ENCODE measurements around the gene SPRTN. TPM values are rescaled to one million over a fixed set of nuclear protein-coding genes. Genes with fewer than 3 reads are reported as not detected.
A peak's percentile ranks its signal among the peaks of the same experiment; 100 is the strongest.

SPRTN gene
- total and polyA plus RNA-seq, 3 donors from 2014 or later: 26.4 to 34.9 (median 30.2) TPM

DNA sequence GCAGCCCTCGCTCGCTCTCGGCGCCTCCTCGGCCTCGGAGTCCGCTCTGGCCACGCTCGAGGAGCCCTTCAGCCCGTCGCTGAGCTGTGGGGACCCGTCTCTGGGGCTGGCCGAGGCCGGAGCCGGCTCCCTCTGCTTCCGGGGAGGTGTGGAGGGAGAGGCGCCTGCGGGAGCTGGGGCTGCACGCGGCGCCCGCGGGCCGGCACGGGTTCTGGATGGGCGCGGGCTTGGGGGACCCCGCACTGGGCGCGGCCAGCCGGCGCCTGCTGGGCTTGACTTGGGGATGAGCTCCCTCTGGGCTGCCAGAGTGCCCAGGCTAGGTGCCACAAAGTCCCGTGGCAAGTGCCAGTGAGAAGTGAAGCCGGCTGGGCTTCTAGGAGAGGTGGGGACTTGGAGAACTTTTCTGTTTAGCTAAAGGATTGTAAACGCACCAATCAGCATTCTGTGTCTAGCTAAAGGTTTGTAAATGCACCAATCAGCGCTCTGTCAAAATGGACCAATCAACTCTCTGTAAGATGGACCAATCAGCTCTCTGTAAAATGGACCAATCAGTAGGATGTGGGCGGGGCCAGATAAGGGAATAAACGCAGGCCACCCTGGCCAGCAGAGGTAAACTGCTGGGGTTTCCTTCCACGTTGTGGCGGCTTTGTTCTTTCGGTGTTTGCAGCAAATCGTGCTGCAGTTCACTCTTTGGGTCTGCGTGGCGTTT is 20.6 kb upstream of the SPRTN start:
- no peaks in the 10 kb centered on the region for H3K4me1 ChIP-seq
- TF ChIP-seq CTCF (IDR thresholded peaks at IDR 0.05): no peak
- TF ChIP-seq POLR2A (IDR thresholded peaks at IDR 0.05): no peak
- H3K9me3 ChIP-seq: no peaks in the 10 kb centered on the region
- H3K4me3 ChIP-seq: peak overlapping the region; percentile 48 to 53
- H3K27ac ChIP-seq: no peak overlapping the region
- H3K27me3 ChIP-seq: no peaks in the 10 kb centered on the region
- WGBS, 2 donors: 62 to 76% methylated on average over 44 of the region's 44 CpGs
- intact Hi-C loops (cut with DNase I; ENCODE audit: low total_unique reads): no loop called here
- DNase-seq: peak; percentile 88
- H3K36me3 ChIP-seq (ENCODE audit: low read depth, missing control alignments): no peaks in the 10 kb centered on the region

GRCh38 chr1:231318015-231318355 is 20.1 kb upstream of the SPRTN start:
- Histone ChIP-seq H3K4me3 (peak overlapping the region; percentile 48 to 53), H3K27ac (no peak overlapping the region), H3K4me1 (no peaks in the 10 kb centered on the region), H3K9me3 (no peaks in the 10 kb centered on the region), H3K27me3 (no peaks in the 10 kb centered on the region), H3K36me3 (ENCODE audit: low read depth, missing control alignments) (no peaks in the 10 kb centered on the region)
- 67 to 81% methylated on average over 15 of the region's 15 CpGs for WGBS, 2 donors
- DNase-seq: no peak
- no peak for TF ChIP-seq POLR2A (IDR thresholded peaks at IDR 0.05)
- TF ChIP-seq CTCF (IDR thresholded peaks at IDR 0.05): no peak
- intact Hi-C loops (cut with DNase I; ENCODE audit: low total_unique reads): no loop called here

- H3K27ac ChIP-seq: no peak overlapping the region
- no peaks in the 10 kb centered on the region for H3K9me3 ChIP-seq
- no peak for DNase-seq
- no peaks in the 10 kb centered on the region for H3K27me3 ChIP-seq
- H3K4me1 ChIP-seq: no peaks in the 10 kb centered on the region
- H3K4me3 ChIP-seq: peak overlapping the region in 1 of 2 donors; percentile 53
- intact Hi-C loops (cut with DNase I; ENCODE audit: low total_unique reads): no loop called here
- 53 to 61% methylated on average over 3 to 4 of the region's 4 CpGs for WGBS, 2 donors
- H3K36me3 ChIP-seq (ENCODE audit: low read depth, missing control alignments): no peaks in the 10 kb centered on the region
- TF ChIP-seq CTCF (IDR thresholded peaks at IDR 0.05) (no peak), POLR2A (IDR thresholded peaks at IDR 0.05) (no peak)
Observed at GRCh38 chr1:231318568-231318967, 19.5 kb upstream of the SPRTN start.

DNA sequence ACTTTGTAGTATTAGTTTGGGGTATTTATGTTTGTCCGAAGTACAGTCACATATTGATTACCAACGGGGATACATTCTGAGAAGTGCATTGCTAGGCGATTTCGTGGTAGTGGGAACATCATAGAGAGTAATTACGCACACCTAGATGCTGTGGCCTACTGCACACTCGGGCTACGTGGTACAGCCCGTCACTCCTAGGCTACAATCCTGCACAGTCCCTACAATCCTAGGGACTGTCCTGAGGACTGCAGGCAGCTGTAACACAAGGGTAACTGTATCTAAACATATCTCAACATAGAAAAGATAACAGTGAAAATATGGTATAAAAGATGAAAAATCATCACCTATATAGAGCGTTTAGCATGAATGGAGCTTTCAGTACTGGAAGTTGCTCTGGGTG is 19.0 kb upstream of the SPRTN start:
- Histone ChIP-seq H3K4me3 (peak overlapping the region in 1 of 2 donors; percentile 53), H3K27ac (no peak overlapping the region), H3K27me3 (no peaks in the 10 kb centered on the region), H3K4me1 (no peaks in the 10 kb centered on the region), H3K36me3 (ENCODE audit: low read depth, missing control alignments) (no peaks in the 10 kb centered on the region), H3K9me3 (no peaks in the 10 kb centered on the region)
- intact Hi-C loops (cut with DNase I; ENCODE audit: low total_unique reads): no loop called here
- no peak for DNase-seq
- WGBS, 2 donors: 52 to 89% methylated on average over 9 of the region's 9 CpGs
- no peak for TF ChIP-seq CTCF (IDR thresholded peaks at IDR 0.05)
- no peak for TF ChIP-seq POLR2A (IDR thresholded peaks at IDR 0.05)
